ENCODE data around the gene PBX4.

GRCh38 chr19:19531951-19532805 lies 86.3 kb downstream of the PBX4 start:
- peak; percentile 81 for TF ChIP-seq CTCF (IDR thresholded peaks at IDR 0.05; ENCODE audit: low read depth, low read length)
- TF ChIP-seq POLR2A (IDR thresholded peaks at IDR 0.05; ENCODE audit: extremely low read depth, insufficient read length) = no peak

Data from NB4 (cell line).